GM18867 (cell line): ENCODE measurements around the gene AMER1.
"Not testable (repeated sequence)": the region's sequence is repeated elsewhere in the genome, so short reads cannot be mapped to it uniquely, and the experiment has no call there.

Experiments used
- ATAC-seq: cut with Tn5 transposase; IDR thresholded peaks from one replicate; pipeline ENCODE4 v1.9.1; 2021; ENCODE audit warnings: mild to moderate bottlenecking, moderate library complexity; ENCODE audit not compliant: unreplicated experiment

AMER1 gene

DNA sequence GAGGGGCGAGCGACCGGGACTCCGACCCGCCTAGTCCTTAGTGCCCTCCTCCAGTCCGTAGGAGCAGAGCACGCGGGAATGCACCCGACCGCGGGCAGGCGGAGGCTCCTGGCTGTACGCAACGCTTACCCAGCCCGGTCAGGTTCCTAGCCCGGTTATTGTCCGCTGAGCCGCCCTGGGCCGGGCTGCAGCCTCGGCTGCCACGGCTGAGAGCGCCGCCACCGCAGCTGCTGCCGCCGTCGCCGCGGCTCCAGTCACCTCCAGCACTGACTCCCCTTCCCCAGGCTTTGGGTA is at the start of gene AMER1:
TSS of gene AMER1 (minus strand) at position 268 of the 294 bp plus-strand sequence. CDS start 12,422 bp downstream, outside the sequence.
- peak; percentile 33 for ATAC-seq

DNA sequence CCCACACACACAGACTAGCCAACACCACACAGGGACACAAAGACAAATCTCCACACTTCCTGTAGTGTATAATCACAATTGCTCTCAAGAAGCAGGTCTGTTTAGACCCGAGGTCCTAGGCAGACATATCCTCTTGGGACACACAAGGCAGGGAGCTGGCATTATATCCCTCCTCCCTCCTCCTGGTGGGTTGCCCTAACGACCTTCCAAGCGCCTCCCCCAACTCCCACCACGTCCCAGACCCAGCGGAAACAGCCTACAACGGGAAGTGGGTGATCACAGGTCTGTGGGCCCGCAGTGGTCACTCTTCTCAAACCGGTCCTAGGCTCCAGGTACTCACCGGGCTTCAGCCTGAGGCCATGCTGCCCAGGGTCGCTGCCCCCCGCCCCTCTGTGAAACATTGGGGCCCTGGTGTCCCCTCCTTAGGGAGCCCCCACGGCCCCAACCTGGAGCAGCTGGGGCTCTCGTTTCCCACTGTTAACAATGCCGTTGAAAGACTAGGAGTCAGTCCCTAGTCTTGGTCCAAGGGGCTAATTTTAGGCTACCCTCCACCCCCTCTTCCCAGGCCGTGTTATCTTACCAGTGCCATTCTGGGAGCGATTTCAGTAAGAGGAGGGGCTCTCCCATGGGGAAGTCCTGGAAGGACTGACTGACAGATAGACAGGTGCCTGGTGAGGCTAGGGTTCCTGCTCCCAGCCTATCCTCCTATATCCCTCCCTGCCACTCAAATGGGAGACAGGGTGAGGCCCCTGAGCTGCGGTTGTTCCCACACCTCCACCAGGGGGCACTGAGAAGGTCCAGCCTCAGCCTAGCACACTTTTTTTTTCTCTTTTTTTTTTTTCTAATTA is 24.8 kb upstream of the AMER1 start, which contains the start of gene ASB12:
TSS of gene ASB12 (minus strand) at position 485 of the 848 bp plus-strand sequence. CDS start 4,957 bp downstream, outside the sequence.
- no peak for ATAC-seq

GRCh38 chrX:64229154-64229553 is 23.6 kb upstream of the AMER1 start:
- no peak for ATAC-seq

GRCh38 chrX:64218023-64218422 is 12.5 kb upstream of the AMER1 start:
- no peak for ATAC-seq

DNA sequence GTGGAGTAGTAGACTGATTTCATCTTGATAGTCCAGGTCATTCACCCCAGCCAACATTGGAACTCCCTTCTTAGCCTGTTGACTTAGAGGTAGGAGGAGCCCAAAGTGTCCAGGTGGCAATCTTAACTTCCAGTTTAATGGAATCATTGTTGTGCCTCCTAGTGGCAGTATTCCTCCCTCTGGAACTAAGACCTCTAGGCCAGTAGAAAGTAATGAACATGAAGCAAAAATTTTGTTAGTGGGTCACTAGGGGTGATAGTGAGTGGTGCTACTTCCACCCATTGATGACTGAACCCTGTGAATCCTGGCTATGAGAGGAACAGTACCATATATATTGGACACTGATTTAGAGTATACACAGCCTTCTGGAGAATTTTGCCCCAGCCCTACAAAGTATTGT is 8.5 kb upstream of the AMER1 start:
- ATAC-seq = not testable (repeated sequence)

DNA sequence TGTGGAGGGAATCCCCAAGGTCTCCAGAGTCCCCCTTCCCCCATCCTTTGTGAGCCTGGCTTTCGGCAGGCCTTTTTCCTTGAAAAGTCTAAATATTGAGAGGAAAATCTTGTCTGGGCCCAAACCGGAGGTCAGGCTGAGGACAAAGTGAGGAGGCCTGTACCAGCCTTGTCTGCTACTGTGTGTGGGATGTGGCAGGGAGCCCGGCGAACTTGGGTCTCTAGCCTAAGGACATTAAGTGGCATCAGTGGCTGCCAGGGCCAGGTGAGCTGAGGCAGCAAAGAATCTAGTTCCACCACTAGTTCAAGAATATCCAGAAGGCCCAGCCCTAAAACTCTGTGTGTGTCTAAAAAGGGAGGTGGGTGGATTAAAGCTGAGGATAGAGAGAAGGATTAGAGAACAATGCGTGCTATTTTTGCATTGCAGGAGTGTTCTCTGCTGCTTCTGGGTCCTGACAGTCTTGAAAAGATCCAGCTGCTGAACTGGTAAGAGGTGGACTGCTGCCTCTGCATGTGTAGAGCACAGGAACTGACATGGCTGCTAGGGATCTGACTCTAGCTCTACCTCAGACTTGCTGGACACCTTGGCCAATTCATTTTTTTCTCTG is 1.2 kb upstream of the AMER1 start:
- ATAC-seq = no peak

- peak; percentile 90 for ATAC-seq
Observed at GRCh38 chrX:64205735-64206501, 410 bp upstream of the AMER1 start.

GRCh38 chrX:64204701-64205440 is 637 bp downstream of the AMER1 start:
- ATAC-seq = peak; percentile 6

DNA sequence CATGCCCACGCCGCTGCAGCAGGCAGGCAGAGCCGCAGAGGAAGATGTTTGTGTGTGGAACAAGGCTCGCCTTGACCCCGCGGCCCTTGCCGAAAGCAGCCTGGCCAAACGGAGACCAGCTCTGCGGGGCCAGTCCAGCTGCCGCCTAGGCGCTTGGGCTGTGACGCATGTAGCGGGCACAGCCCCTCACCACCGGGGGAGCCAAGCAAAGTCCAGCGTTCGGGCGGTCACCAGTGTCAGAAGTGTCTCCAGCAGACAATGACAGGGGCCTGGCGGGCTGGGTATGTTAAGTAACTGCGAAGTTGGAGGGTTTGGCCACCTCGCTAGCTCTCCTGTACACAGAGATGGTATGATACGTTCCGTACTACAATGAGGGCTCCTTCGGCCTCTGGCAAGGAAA is 1.3 kb downstream of the AMER1 start:
- ATAC-seq = no peak

DNA sequence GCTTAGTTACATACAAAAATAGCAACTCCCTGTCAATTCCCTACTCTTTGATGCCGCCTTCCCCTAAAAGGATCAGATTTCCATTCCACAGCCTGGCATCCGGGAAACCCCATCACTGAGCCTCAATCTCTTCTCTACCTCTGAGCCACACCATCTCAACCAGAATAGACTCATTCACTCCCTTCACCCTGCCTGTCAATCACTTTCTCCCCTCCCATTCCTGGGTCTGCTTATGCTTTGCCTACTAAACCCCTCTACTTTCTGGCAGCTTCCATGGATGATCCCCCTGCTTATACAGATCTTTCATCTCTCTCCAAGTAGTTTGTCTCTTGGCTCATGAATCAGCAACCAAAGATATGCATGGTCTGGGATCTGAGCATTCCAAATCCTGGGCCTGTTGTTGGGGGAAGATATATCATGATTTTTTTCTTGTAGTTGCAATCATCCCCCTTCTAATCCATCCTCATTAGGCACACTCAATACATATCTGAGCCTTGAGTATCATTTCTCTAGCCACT is 2.6 kb downstream of the AMER1 start:
- no peak for ATAC-seq

- no peak for ATAC-seq
Observed at GRCh38 chrX:64198036-64198435, 7.5 kb downstream of the AMER1 start.

DNA sequence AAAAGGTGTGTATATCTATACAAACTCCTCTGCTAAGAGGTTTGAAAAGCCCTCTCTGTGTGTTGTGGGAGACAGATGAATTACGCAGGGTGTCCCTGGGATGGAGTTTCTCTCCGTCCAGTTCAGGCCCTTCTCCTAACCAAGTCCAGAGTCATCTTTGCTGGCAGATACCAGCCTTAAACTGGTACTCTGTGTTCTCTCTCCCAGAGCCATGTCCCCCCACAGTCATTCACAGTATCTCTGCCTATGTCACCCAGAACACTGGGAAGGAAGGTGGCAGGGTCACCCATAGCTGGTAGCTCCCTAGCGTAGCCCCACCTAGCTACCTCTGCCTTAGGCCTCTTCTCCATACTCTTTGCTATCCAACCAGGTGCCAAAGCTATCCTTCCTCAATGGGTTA is 8.9 kb downstream of the AMER1 start:
- ATAC-seq = no peak

DNA sequence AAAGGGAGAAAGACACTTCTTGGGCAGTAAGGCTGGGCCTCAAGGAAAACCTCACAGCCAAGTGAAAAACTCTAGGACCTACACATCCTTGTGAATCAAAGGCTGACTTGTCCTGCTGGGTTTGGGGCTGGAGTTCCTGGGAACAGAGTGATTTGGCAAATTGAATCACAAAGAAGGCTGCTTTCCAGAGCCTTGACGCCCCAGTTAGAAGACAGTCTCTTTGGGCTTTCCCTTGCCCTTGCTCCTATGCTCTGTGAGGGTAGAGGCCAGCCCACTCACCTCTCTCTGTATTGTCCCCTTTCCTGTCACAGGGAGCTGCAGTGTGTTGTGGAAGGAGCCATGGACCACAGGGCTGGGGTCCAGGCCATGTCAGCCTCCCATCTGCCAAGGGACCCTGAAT is 9.6 kb downstream of the AMER1 start:
- no peak for ATAC-seq

DNA sequence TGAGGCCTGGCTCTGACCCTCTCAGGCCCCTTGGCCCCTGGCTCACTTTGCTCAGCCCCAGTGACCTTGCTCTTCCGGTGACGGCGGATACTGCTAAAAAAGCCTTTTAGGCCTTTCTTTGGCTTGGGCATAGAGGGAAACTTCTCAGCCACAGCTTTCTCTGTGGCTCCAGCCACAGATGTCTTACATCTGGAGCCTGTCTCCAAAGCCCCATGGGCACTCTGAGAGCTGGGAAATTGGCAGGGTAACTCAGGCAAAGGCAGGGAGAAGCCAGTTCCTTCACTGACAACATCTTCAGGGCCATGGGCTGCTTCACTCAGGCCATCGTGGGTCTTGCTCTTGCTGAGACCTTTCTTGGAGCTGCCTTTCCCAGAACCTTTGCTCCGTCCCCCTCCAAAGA is 12.8 kb downstream of the AMER1 start:
- ATAC-seq = no peak

- no peak for ATAC-seq
Observed at GRCh38 chrX:64192040-64192439, 13.5 kb downstream of the AMER1 start.

DNA sequence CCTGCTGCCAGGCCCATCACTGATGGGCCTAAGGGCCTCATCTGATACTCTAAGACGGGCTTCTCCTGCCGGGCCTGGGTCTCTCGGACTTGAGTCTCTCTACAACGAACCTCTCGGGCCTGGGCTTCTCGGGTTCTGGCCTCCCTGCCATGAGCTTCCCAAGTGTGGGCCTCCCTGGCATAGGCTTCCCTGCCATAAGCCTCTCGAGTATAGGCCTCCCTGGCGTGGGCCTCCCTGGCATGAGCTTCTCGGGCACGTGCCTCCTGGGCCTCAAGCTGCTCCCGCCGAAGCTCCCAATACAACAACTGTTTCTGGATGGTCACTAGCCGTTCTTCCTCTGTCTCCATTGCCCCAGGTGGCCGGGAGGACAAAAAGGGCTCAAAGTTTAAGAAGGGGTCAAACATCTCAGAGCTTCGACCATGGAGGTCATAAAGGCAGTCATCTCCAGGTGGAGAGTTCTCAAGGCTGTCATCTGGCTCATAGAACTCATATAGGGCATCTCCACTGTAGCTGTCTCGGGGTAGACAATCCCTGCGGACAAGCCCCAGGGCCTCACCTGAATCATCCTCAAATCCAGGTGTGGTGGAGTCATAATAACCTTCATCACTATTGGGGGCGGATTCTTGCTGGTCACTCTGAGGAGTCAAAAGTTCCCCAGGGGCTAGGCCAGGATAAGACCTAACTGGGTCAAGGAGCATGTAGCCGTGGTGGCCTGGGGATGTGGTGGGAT is 14.1 kb downstream of the AMER1 start:
- ATAC-seq = no peak

GRCh38 chrX:64190136-64190740 is 15.3 kb downstream of the AMER1 start:
- no peak for ATAC-seq

GRCh38 chrX:64188901-64189300 is 16.6 kb downstream of the AMER1 start:
- no peak for ATAC-seq

DNA sequence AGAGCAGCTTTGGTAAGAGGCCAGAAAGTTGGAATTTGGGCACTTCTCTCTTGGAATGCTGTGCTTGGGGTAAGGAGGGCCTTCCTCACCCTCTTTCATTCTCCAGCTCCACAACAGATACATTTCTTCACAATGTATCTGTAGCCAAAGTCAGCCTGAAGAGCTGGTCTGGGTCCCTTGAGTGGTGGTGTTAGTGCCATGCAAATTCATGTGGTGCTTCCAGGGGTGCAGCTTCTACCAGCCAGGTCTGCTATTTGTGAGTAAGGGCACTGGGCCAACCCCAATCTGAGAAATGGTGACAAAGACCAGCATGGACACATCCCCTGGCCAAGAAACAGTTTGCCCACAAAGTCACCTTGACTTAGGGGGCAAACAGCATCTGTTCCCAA is 17.8 kb downstream of the AMER1 start:
- no peak for ATAC-seq
